Stomach (tissue), 9 donors: ENCODE data around the gene FAM151A. TPM values are rescaled to one million over a fixed set of nuclear protein-coding genes. Genes with fewer than 3 reads are reported as not detected.
A peak's percentile ranks its signal among the peaks of the same experiment; 100 is the strongest.

Source experiments
- DNase-seq, 2 donors: peaks; one replicate each; pipeline versions ENCODE4 v3.0.0 to v3.0.0-alpha.2; 2013 to 2019
- H3K27ac ChIP-seq, 5 donors: fragments of 200-600 bp in 4 of 5; sonication (generic) in 4 of 5; one replicate each; pipeline ENCODE4 v1.5.1; 2013 to 2019; ENCODE audit warnings: mild to moderate bottlenecking in 1 of 5, moderate library complexity in 1 of 5
- H3K27me3 ChIP-seq, 3 donors: fragments of 200-600 bp; sonication (generic); one replicate each; pipeline ENCODE4 v1.5.1; 2017 to 2019; ENCODE audit warnings: mixed run types in 1 of 3
- H3K36me3 ChIP-seq, 4 donors: fragments of 200-600 bp; sonication (generic); 1 replicate in 3 of 4; 2 replicates in 1 of 4; pipeline ENCODE4 v1.5.1; 2016 to 2019
- H3K4me1 ChIP-seq, 4 donors: fragments of 200-600 bp; sonication (generic); one replicate each; pipeline ENCODE4 v1.5.1; 2016 to 2019
- H3K4me3 ChIP-seq, 4 donors: fragments of 200-600 bp; sonication (generic) in 3 of 4; one replicate each; pipeline ENCODE4 v1.5.1; 2016 to 2019; ENCODE audit warnings: mild to moderate bottlenecking in 1 of 4
- H3K9me3 ChIP-seq, 4 donors: fragments of 200-600 bp; sonication (generic); one replicate each; pipeline ENCODE4 v1.5.1; 2016 to 2019
- CTCF ChIP-seq, 7 experiments: fragments of 450-650 bp in 4 of 7; fragments of 200-600 bp in 3 of 7; sonication (generic) in 3 of 7; IDR thresholded peaks; one replicate each; pipeline ENCODE4 v1.5.1; 2016 to 2019; ENCODE audit warnings: antibody characterized with exemption in 7 of 7, control low read depth in 2 of 7, mild to moderate bottlenecking in 1 of 7
- EP300 ChIP-seq: sonication (generic); formaldehyde crosslinking; IDR thresholded peaks from one replicate; pipeline ENCODE4 v1.6.1; 2017; ENCODE audit warnings: antibody characterized with exemption
- POLR2A ChIP-seq, 4 donors: fragments of 450-650 bp; IDR thresholded peaks; one replicate each; pipeline ENCODE4 v1.6.1; 2016; ENCODE audit warnings: antibody characterized with exemption in 4 of 4, control low read depth in 2 of 4, mild to moderate bottlenecking in 1 of 4, moderate library complexity in 1 of 4
- POLR2AphosphoS5 ChIP-seq, 3 donors: sonication (generic); formaldehyde crosslinking; IDR thresholded peaks; one replicate each; pipeline ENCODE4 v1.6.1; 2016; ENCODE audit warnings: antibody characterized with exemption in 3 of 3
- WGBS, 5 donors: extraction: QIAGEN DNeasy Blood & Tissue Kit in 3 of 5; methylation state at CpG; one replicate each; pipeline versions ENCODE4 v1.1.5 to v1.1.7; 2013 to 2018; 5-methylcytosine and 5-hydroxymethylcytosine counted together
- intact Hi-C: fragments of 100-400 bp; cut with DNase I; formaldehyde crosslinking; loops from one replicate; pipeline ENCODE4 v1.15.1; 2023; ENCODE audit warnings: low total_unique reads
- polyA plus RNA-seq, 3 donors: library from polyadenylated mRNA; stranded (reverse); fragments of 200-250 nt; gene quantifications; one replicate each; pipeline ENCODE4 v1.2.3, GENCODE V29; 2013
- total RNA-seq, 5 donors: library from RNA; depleted of rRNA; stranded (reverse); fragments of >200 nt; gene quantifications; one replicate each; pipeline versions ENCODE4 v1.1.0 to v1.2.3, GENCODE V29; 2014 to 2016
- donor health status: healthy with polysubstance abuse.
- donor health status: Bipolar disorder and iron deficiency.
- donor health status: healthy.

Gene FAM151A
- total and polyA plus RNA-seq, 8 donors, result 0.15 to 0.73 (median 0.25) TPM; not detected in 5

GRCh38 chr1:54570161-54570560, 53.2 kb downstream of the FAM151A start:
- no peak for TF ChIP-seq CTCF (IDR thresholded peaks at IDR 0.05)
- no peak for TF ChIP-seq POLR2AphosphoS5 (IDR thresholded peaks at IDR 0.05)
- TF ChIP-seq EP300, result no peak
- TF ChIP-seq POLR2A (IDR thresholded peaks at IDR 0.05), result no peak
- 93 to 97% (median 96%) methylated on average over 5 of the region's 5 CpGs for WGBS, 5 donors
- no peaks in the 10 kb centered on the region for H3K36me3 ChIP-seq

GRCh38 chr1:54569339-54569738, 54.0 kb downstream of the FAM151A start:
- Histone ChIP-seq H3K4me3 (no peak overlapping the region), H3K27me3 (no peaks in the 10 kb centered on the region), H3K27ac (peak overlapping the region in 1 of 5 donors; percentile 18), H3K4me1 (peaks cover 11 to 38% (median 21%) of the 10 kb centered on the region in 4 donors), H3K9me3 (no peaks in the 10 kb centered on the region), H3K36me3 (no peaks in the 10 kb centered on the region)
- intact Hi-C loops, result no loop called here
- TF ChIP-seq CTCF (IDR thresholded peaks at IDR 0.05) (no peak), POLR2AphosphoS5 (IDR thresholded peaks at IDR 0.05) (no peak), POLR2A (IDR thresholded peaks at IDR 0.05) (no peak), EP300 (no peak)
- WGBS, 5 donors, result 63 to 85% (median 80%) methylated on average over 4 of the region's 4 CpGs
- DNase-seq, result no peak

More at GRCh38 chr1:54570161-54570560, 53.2 kb downstream of the FAM151A start:
- Histone ChIP-seq H3K4me1 (peaks cover 10 to 31% (median 19%) of the 10 kb centered on the region in 4 donors), H3K27me3 (no peaks in the 10 kb centered on the region), H3K9me3 (no peaks in the 10 kb centered on the region), H3K27ac (no peak overlapping the region), H3K4me3 (no peak overlapping the region)
- intact Hi-C loops, result no loop called here
- no peak for DNase-seq

GRCh38 chr1:54567961-54568360, 55.4 kb downstream of the FAM151A start:
- no peaks in the 10 kb centered on the region for H3K36me3 ChIP-seq
- WGBS, 5 donors, result 65 to 88% (median 75%) methylated on average over 5 of the region's 5 CpGs
- H3K27ac ChIP-seq, result no peak overlapping the region
- H3K4me3 ChIP-seq, result no peak overlapping the region
- H3K27me3 ChIP-seq, result no peaks in the 10 kb centered on the region
- H3K4me1 ChIP-seq, result peaks cover 11 to 38% (median 24%) of the 10 kb centered on the region in 4 donors
- no peak for TF ChIP-seq EP300
- no peak for TF ChIP-seq POLR2A (IDR thresholded peaks at IDR 0.05)
- TF ChIP-seq CTCF (IDR thresholded peaks at IDR 0.05), result no peak
- no peak for TF ChIP-seq POLR2AphosphoS5 (IDR thresholded peaks at IDR 0.05)
- H3K9me3 ChIP-seq, result no peaks in the 10 kb centered on the region
- intact Hi-C loops, result no loop called here
- no peak for DNase-seq

- Histone ChIP-seq H3K9me3 (no peaks in the 10 kb centered on the region), H3K27me3 (no peaks in the 10 kb centered on the region), H3K4me3 (no peak overlapping the region), H3K36me3 (no peaks in the 10 kb centered on the region), H3K27ac (no peak overlapping the region), H3K4me1 (peaks cover 7 to 27% (median 16%) of the 10 kb centered on the region in 4 donors)
- intact Hi-C loops, result no loop called here
- 84 to 91% (median 89%) methylated on average over 5 of the region's 5 CpGs for WGBS, 5 donors
- DNase-seq, result no peak
- TF ChIP-seq POLR2AphosphoS5 (IDR thresholded peaks at IDR 0.05) (no peak), EP300 (no peak)
Observed at GRCh38 chr1:54566438-54567141, 56.7 kb downstream of the FAM151A start.

GRCh38 chr1:54565113-54565501, 58.2 kb downstream of the FAM151A start:
- 40 to 67% (median 62%) methylated on average over 4 of the region's 4 CpGs for WGBS, 5 donors
- Histone ChIP-seq H3K4me3 (peak overlapping the region in 2 of 4 donors; percentile 13 to 43), H3K36me3 (no peaks in the 10 kb centered on the region), H3K4me1 (peaks cover 0 to 23% (median 9%) of the 10 kb centered on the region in 4 donors), H3K27ac (peak overlapping the region; percentile 65 to 77 (median 75)), H3K9me3 (no peaks in the 10 kb centered on the region), H3K27me3 (no peaks in the 10 kb centered on the region)
- TF ChIP-seq POLR2A (IDR thresholded peaks at IDR 0.05), result no peak
- TF ChIP-seq POLR2AphosphoS5 (IDR thresholded peaks at IDR 0.05), result no peak
- no peak for TF ChIP-seq CTCF (IDR thresholded peaks at IDR 0.05)
- TF ChIP-seq EP300, result no peak
- intact Hi-C loops, result no loop called here
- DNase-seq, result peak in 1 of 2 donors; percentile 44
